ENCODE results near the gene FKBP1A. TPM values are rescaled to one million over a fixed set of nuclear protein-coding genes. Genes with fewer than 3 reads are reported as not detected.

FKBP1A gene
- total and polyA plus RNA-seq, 9 of the 15 experiments (the other 6 are each of a cell fraction or from before 2014, with no cell fraction given): 48.8 to 502 (median 89.6) TPM

DNA sequence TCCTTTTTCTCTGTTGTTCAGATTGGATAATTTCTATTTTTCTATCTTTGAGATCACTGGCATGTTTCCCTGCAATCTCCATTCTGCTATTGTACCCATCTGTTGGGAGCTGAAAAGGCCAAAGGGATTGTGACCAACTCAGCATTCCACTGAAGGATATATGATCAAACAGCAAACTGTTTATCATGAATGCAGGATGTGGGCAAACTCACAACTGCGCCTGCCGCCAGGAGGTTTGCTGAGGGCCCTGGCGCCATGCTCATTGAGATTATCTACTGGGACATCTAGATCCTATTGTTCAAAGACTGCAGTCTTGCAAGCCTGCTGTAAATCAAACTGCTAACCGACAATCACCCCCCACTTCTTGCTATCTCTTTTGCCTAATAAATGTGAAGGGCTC is 3.8 kb upstream of the FKBP1A start:
- DNase-seq (ENCODE audit: extremely low read depth in 1 of 4, low spot score in 3 of 4) (no peak), ATAC-seq (no peak), FAIRE-seq (no peak)
- ChIA-PET POLR2A (interaction anchor here (0.6 kb wide), 1 partner anchor 14 kb away, joined by 5 read pairs; no protein-coding TSS in a partner anchor), CTCF (ENCODE audit: low intra/inter-chr PET ratio) (interaction anchor here (1.3 to 1.4 kb wide), 2 partner anchors 83 to 84 kb away, joined by 5 to 6 read pairs; no protein-coding TSS in a partner anchor)
- Histone ChIP-seq H3K4me3 (no peak overlapping the region), H3K9me3 (replicated peaks; ENCODE audit: control insufficient read depth, insufficient read depth, low read depth, low read length) (no peaks in the 10 kb centered on the region; the same call in 1 of the 2 replicates), H3K9ac (ENCODE audit: insufficient read depth in 1 of 2, low read depth in 2 of 2, low read length in 2 of 2) (no peak overlapping the region), H3K79me2 (ENCODE audit: control insufficient read depth, insufficient read depth, low read length) (peaks cover 16% of the 10 kb centered on the region), H3K4me2 (ENCODE audit: insufficient read depth, low read length) (no peak overlapping the region), H3K27ac (ENCODE audit: extremely low read depth, low read depth, low read length) (no peak overlapping the region), H2AFZ (ENCODE audit: low read depth, low read length) (no peak overlapping the region), H3K36me3 (ENCODE audit: control insufficient read depth, insufficient read depth, low read length) (no peaks in the 10 kb centered on the region), H3K4me1 (replicated peaks in 1 of 2; ENCODE audit: control insufficient read depth in 2 of 2, insufficient read depth in 2 of 2, low read length in 2 of 2) (peaks cover 4 to 5% of the 10 kb centered on the region in 2 experiments; a peak in 3 of 5 replicates), H3K9me1 (ENCODE audit: control insufficient read depth, insufficient read depth, low read length) (no peaks in the 10 kb centered on the region), H3K27me3 (ENCODE audit: control insufficient read depth in 2 of 2, insufficient read depth in 2 of 2, low read length in 2 of 2) (peaks cover 0 to 6% of the 10 kb centered on the region in 2 experiments; a peak in 3 of 5 replicates), H4K20me1 (replicated peaks; ENCODE audit: control insufficient read depth, insufficient read depth, low read length) (0 out of 2 replicates have a peak, but pooled peaks cover under 1% of the 10 kb centered on the region)
- TF ChIP-seq POLR2AphosphoS2 (IDR thresholded peaks at IDR 0.05; ENCODE audit: low read length) (no peak), HDAC1 (IDR thresholded peaks at IDR 0.05) (no peak), HCFC1 (IDR thresholded peaks at IDR 0.05; ENCODE audit: low read depth, low read length) (no peak), ZNF239 (CRISPR knock-in tag; IDR thresholded peaks at IDR 0.05) (no peak), SP1 (CRISPR knock-in tag; IDR thresholded peaks at IDR 0.05) (no peak)
- TF ChIP-seq, protein P1, sequence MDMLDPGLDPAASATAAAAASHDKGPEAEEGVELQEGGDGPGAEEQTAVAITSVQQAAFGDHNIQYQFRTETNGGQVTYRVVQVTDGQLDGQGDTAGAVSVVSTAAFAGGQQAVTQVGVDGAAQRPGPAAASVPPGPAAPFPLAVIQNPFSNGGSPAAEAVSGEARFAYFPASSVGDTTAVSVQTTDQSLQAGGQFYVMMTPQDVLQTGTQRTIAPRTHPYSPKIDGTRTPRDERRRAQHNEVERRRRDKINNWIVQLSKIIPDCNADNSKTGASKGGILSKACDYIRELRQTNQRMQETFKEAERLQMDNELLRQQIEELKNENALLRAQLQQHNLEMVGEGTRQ (CRISPR knock-in tag; IDR thresholded peaks at IDR 0.05): no peak
- TF ChIP-seq, protein P2, sequence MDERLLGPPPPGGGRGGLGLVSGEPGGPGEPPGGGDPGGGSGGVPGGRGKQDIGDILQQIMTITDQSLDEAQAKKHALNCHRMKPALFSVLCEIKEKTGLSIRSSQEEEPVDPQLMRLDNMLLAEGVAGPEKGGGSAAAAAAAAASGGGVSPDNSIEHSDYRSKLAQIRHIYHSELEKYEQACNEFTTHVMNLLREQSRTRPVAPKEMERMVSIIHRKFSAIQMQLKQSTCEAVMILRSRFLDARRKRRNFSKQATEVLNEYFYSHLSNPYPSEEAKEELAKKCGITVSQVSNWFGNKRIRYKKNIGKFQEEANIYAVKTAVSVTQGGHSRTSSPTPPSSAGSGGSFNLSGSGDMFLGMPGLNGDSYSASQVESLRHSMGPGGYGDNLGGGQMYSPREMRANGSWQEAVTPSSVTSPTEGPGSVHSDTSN (CRISPR knock-in tag; IDR thresholded peaks at IDR 0.05; ENCODE audit: low read depth): no peak
- TF ChIP-seq, protein P2 (tag; conservative IDR thresholded peaks at IDR 0.05; ENCODE audit: low read depth): 0 out of 2 replicates have a peak, but pooled peaks have one; percentile 16
- in situ Hi-C loops (cut with MboI): no loop called here
- intact Hi-C loops (cut with micrococcal nuclease): loop anchor here (1.0 to 10.0 kb wide), 3 partner anchors 41 to 182 kb away; no protein-coding TSS in a partner anchor
- 0% methylated on average over 3 of the region's 4 CpGs for WGBS (ENCODE audit: insufficient coverage, low coverage, missing lambda C conversion rate)
- no TSS peak for BruUV-seq (replicated peaks)

All from K562 (cell line).